Endodermal cell (in vitro differentiated cells): ENCODE data around the gene FGF18. TPM values are rescaled to one million over a fixed set of nuclear protein-coding genes. Genes with fewer than 3 reads are reported as not detected.
"Not testable (repeated sequence)": the region's sequence is repeated elsewhere in the genome, so short reads cannot be mapped to it uniquely, and the experiment has no call there.

ENCODE experiments used
- DNase-seq: peaks from one replicate; pipeline ENCODE4 v3.0.0-alpha.2; 2017
- H3K27ac ChIP-seq: 2 replicates; pipeline ENCODE4 v1.5.1; 2013; ENCODE audit warnings: mild to moderate bottlenecking, low read depth, low read length, moderate library complexity
- H3K27me3 ChIP-seq: 2 replicates; pipeline ENCODE4 v1.6.1; 2013; ENCODE audit warnings: mild to moderate bottlenecking, low read length, moderate library complexity; ENCODE audit not compliant: insufficient read depth, control insufficient read depth, poor library complexity, severe bottlenecking
- H3K36me3 ChIP-seq: 2 replicates; pipeline ENCODE4 v1.7.0; 2013; ENCODE audit warnings: mild to moderate bottlenecking, low read length, moderate library complexity; ENCODE audit not compliant: control insufficient read depth, insufficient read depth
- H3K4me1 ChIP-seq: one replicate; pipeline ENCODE4 v1.7.0; 2013; ENCODE audit warnings: low read length; ENCODE audit not compliant: control insufficient read depth, insufficient read depth
- H3K4me3 ChIP-seq: 2 replicates; pipeline ENCODE4 v1.5.1; 2013; ENCODE audit warnings: mild to moderate bottlenecking, low read length, moderate library complexity
- H3K9ac ChIP-seq: 2 replicates; pipeline ENCODE4 v1.6.1; 2013; ENCODE audit warnings: mild to moderate bottlenecking, low read length, moderate library complexity; ENCODE audit not compliant: poor library complexity, severe bottlenecking; ENCODE audit errors: extremely low read depth
- H3K9me3 ChIP-seq: 2 replicates; pipeline ENCODE4 v1.6.1; 2013; ENCODE audit warnings: mild to moderate bottlenecking, low read length, moderate library complexity; ENCODE audit not compliant: control insufficient read depth
- H3K27ac Mint-ChIP-seq: 2 replicates; pipeline ENCODE4 v1.8.0; 2020; ENCODE audit warnings: mixed read lengths
- H3K27me3 Mint-ChIP-seq: 2 replicates; pipeline ENCODE4 v1.8.0; 2021; ENCODE audit warnings: mild to moderate bottlenecking, mixed read lengths; ENCODE audit not compliant: insufficient read depth
- H3K36me3 Mint-ChIP-seq: 2 replicates; pipeline ENCODE4 v1.8.0; 2020; ENCODE audit warnings: low read depth, mixed read lengths
- H3K4me1 Mint-ChIP-seq: 2 replicates; pipeline ENCODE4 v1.8.0; 2020; ENCODE audit warnings: mixed read lengths
- H3K4me3 Mint-ChIP-seq: 2 replicates; pipeline ENCODE4 v1.8.0; 2020; ENCODE audit warnings: mild to moderate bottlenecking, moderate library complexity, mixed read lengths
- H3K9me3 Mint-ChIP-seq: 2 replicates; pipeline ENCODE4 v1.8.0; 2020; ENCODE audit warnings: mild to moderate bottlenecking, mixed read lengths
- WGBS, 2 experiments: methylation state at CpG; one replicate each; pipeline versions ENCODE4 v1.1.5 to v1.1.7; 2013; ENCODE audit warnings: missing lambda C conversion rate in 2 of 2, mixed read lengths in 1 of 2; ENCODE audit not compliant: insufficient coverage in 1 of 2, insufficient read length in 1 of 2; 5-methylcytosine and 5-hydroxymethylcytosine counted together
- long read RNA-seq, 4 experiments: library from polyadenylated mRNA in 2 of 4; library from RNA in 1 of 4; library from capped mRNA in 1 of 4; stranded (forward) in 3 of 4; unstranded in 1 of 4; transcript quantifications; one replicate each; pipeline ENCODE4 v2.0.0, GENCODE V29; 2020 to 2021; ENCODE audit warnings: inconsistent platforms in 1 of 4
- polyA plus RNA-seq, 2 experiments: library from polyadenylated mRNA; stranded (reverse); fragments of 50-300 nt; gene quantifications; one replicate each; pipeline ENCODE4 v1.2.3, GENCODE V29; 2013
- total RNA-seq, 2 donors: library from RNA; stranded (reverse); fragmentation: NEBNext Ultra II Directional in 1 of 2; extraction: Animal tissue kit (Norgen Biotek cat#: 25700) in 1 of 2; gene quantifications; 2 replicates in 1 of 2; 3 replicates in 1 of 2; pipeline ENCODE4 v1.2.1, GENCODE V29; 2021
- TF ChIP-seq, protein P1 (sequence below): fragments of 200-600 bp; sonication (generic); conservative IDR thresholded peaks from 2 replicates; pipeline ENCODE4 v1.5.0; 2021; ENCODE audit warnings: antibody characterized with exemption, mild to moderate bottlenecking

The FGF18 gene
- under 1 TPM; 0.44 to 0.57 TPM for total RNA-seq
- 3.8 TPM for polyA plus RNA-seq (2013, experiment 1 of 2)
- 3.6 TPM for polyA plus RNA-seq (2013, experiment 2 of 2)
- long read RNA-seq, experiment 1 = 0 reads
- long read RNA-seq, experiment 2 = 0 reads
- long read RNA-seq, experiment 3 = 0 reads
- long read RNA-seq, experiment 4, partial matches to known transcripts = 0 of 1 reads
- long read RNA-seq, experiment 4, other reads (novel, unspliced or antisense) = 1 of 1 reads

DNA sequence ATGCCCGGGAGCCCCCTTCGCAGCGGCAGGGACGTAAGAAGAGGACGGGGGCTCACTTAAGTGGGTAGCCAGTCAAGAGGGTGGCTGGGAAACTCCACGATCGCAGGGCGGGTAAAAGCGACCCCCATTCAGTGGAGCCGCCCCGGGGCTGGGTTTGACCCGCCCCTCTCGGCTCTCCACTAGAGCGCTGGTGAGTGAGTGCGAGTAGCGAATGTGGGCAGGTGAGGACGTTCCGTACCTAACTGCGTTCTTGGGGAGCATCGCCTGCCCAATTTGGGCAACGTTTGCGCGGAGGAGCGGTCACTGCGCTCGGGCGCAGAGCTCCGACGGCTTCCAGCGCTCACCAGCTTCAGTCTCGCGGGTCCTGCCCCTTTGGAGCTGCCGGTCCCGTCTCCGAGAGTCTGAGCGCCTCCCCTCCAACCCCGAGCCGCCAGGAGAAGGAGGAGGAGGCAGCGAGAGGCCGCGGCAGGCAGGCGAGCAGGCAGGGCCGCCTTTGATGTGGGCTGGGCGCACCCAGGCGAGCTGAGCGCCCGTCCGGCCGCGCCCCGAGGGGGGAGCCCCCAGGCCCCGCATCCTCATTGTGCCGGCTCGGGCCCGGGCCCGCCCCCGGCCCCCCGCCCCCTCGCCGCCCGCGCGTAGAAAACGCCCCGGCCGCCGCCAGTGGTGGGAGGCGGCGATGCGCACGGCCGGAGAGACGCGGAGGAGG lies at the start of gene FGF18:
FGF18 (plus strand) TSS at position 666 of the 706 bp plus-strand sequence. CDS start 553 bp downstream, outside the sequence.
- peak; percentile 92 for DNase-seq
- no peaks in the 10 kb centered on the region for H3K9me3 ChIP-seq
- H3K9me3 Mint-ChIP-seq = no peaks in the 10 kb centered on the region
- peak within 1 kb of the TSS; percentile 83 for H3K4me3 ChIP-seq
- no peak within 1 kb of the TSS for H3K9ac ChIP-seq
- peaks cover 39% of the 10 kb centered on the region for H3K27me3 ChIP-seq
- peaks cover 7% of the 10 kb centered on the region for H3K4me1 Mint-ChIP-seq
- 0% methylated on average over 12 to 74 of the region's 74 CpGs for WGBS, 2 experiments
- peaks cover 37% of the 10 kb centered on the region for H3K27me3 Mint-ChIP-seq
- no peaks in the 10 kb centered on the region for H3K36me3 Mint-ChIP-seq
- H3K36me3 ChIP-seq = peaks cover 5% of the 10 kb centered on the region
- no peak within 1 kb of the TSS for H3K27ac Mint-ChIP-seq
- TF ChIP-seq, protein P1, sequence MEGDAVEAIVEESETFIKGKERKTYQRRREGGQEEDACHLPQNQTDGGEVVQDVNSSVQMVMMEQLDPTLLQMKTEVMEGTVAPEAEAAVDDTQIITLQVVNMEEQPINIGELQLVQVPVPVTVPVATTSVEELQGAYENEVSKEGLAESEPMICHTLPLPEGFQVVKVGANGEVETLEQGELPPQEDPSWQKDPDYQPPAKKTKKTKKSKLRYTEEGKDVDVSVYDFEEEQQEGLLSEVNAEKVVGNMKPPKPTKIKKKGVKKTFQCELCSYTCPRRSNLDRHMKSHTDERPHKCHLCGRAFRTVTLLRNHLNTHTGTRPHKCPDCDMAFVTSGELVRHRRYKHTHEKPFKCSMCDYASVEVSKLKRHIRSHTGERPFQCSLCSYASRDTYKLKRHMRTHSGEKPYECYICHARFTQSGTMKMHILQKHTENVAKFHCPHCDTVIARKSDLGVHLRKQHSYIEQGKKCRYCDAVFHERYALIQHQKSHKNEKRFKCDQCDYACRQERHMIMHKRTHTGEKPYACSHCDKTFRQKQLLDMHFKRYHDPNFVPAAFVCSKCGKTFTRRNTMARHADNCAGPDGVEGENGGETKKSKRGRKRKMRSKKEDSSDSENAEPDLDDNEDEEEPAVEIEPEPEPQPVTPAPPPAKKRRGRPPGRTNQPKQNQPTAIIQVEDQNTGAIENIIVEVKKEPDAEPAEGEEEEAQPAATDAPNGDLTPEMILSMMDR = no peak
- no peak within 1 kb of the TSS for H3K27ac ChIP-seq
- no peaks in the 10 kb centered on the region for H3K4me1 ChIP-seq
- H3K4me3 Mint-ChIP-seq = peak within 1 kb of the TSS; percentile 59

DNA sequence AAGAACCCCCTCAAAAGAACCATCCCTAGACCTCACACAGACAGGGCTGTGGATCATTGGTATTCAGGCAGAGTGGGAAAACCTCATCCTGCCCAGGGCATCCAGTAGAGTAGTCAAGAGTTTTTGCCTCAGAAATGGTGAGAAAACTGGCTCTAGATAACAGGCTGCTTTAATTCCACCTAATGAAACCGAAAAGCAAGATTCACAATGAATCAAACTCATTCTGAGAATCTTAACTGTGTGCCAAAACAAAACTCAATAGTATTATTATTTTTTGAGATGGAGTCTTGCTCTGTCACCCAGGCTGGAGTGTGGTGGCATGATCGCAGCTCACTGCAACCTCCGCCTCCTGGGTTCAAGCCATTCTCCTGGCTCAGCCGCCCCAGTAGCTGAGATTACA lies 49.5 kb upstream of the FGF18 start:
- H3K27ac Mint-ChIP-seq = no peak overlapping the region
- H3K4me1 Mint-ChIP-seq = peaks cover 3% of the 10 kb centered on the region
- H3K27me3 Mint-ChIP-seq = no peaks in the 10 kb centered on the region

DNA sequence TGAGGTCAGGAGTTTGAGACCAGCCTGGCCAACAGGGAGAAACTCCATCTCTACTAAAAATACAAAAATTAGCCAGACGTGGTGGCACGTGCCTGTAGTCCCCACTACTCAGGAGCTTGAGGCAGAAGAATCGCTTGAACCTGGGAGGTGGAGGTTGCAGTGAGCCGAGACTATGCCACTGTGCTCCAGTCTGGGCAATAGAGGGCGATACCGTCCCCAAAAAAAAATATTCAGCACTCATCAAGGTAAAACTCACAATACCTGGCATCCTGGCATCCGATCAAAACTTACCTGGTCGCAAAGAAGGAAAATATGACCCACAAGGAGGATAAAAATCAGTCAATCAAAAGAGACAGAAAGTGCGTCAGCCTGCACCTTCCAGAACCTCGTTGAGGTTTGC lies 48.6 kb upstream of the FGF18 start:
- not testable (repeated sequence) for DNase-seq, H3K36me3 Mint-ChIP-seq

More for the DNA sequence above, 49.5 kb upstream of the FGF18 start:
- H3K9me3 ChIP-seq = no peaks in the 10 kb centered on the region
- TF ChIP-seq, protein P1 = no peak
- H3K27me3 ChIP-seq = no peaks in the 10 kb centered on the region
- H3K36me3 ChIP-seq = no peaks in the 10 kb centered on the region
- H3K9me3 Mint-ChIP-seq = no peaks in the 10 kb centered on the region
- no peak overlapping the region for H3K4me3 Mint-ChIP-seq
- no peak overlapping the region for H3K9ac ChIP-seq
- no peaks in the 10 kb centered on the region for H3K36me3 Mint-ChIP-seq
- no peak overlapping the region for H3K4me3 ChIP-seq
- no peak overlapping the region for H3K27ac ChIP-seq
- H3K4me1 ChIP-seq = no peaks in the 10 kb centered on the region
- 77 to 90% methylated on average over 3 to 4 of the region's 4 CpGs for WGBS, 2 experiments
- no peak for DNase-seq

More for the DNA sequence above, 48.6 kb upstream of the FGF18 start:
- not testable (repeated sequence) for H3K4me1 Mint-ChIP-seq, H3K4me1 ChIP-seq, H3K27me3 ChIP-seq, H3K27ac Mint-ChIP-seq, H3K27ac ChIP-seq, H3K9me3 ChIP-seq, H3K36me3 ChIP-seq, H3K4me3 Mint-ChIP-seq, H3K9ac ChIP-seq, H3K4me3 ChIP-seq, H3K27me3 Mint-ChIP-seq, H3K9me3 Mint-ChIP-seq
- WGBS, 2 experiments = 67 to 85% methylated on average over 5 to 10 of the region's 10 CpGs
- TF ChIP-seq, protein P1 = peak; percentile 63
